Measurements from ENCODE around the gene WDTC1. TPM values are rescaled to one million over a fixed set of nuclear protein-coding genes. Genes with fewer than 3 reads are reported as not detected.

The WDTC1 gene
- total RNA-seq, 1 experiment from 2014 or later: 26.6 TPM

GRCh38 chr1:27357281-27358037 lies 123.0 kb downstream of the WDTC1 start:
- ChIA-PET CTCF (interaction anchor here (1.0 to 2.5 kb wide), 6 partner anchors 8 to 313 kb away, joined by 3 to 25 read pairs (median 5); partner anchors contain the start of genes MAP3K6 and SYTL1), POLR2A (interaction anchor here (1.5 kb wide), 1 partner anchor 9 kb away, joined by 3 read pairs; no protein-coding TSS in a partner anchor), RAD21 (ENCODE audit: low non-redundant PET in 1 of 2, low total read pairs in 2 of 2, uncharacterized antibody in 2 of 2, unreplicated experiment in 2 of 2) (interaction anchor here (0.6 to 1.5 kb wide), 5 partner anchors 11 to 38 kb away, joined by 3 to 5 read pairs (median 3); partner anchors contain the start of gene SYTL1 (in 1 of the 2))
- Histone ChIP-seq H3K79me2 (ENCODE audit: insufficient read depth, low read length) (no peaks in the 10 kb centered on the region), H2AFZ (ENCODE audit: low read depth, low read length, poor library complexity, severe bottlenecking) (no peak overlapping the region), H3K4me3 (replicated peaks in 1 of 2; ENCODE audit: low read depth in 1 of 2, low read length in 2 of 2) (no peak overlapping the region), H3K4me2 (ENCODE audit: low read length) (no peak overlapping the region), H3K9me3 (ENCODE audit: control insufficient read depth in 1 of 2, insufficient read depth in 1 of 2, low read depth in 1 of 2, low read length in 2 of 2) (no peaks in the 10 kb centered on the region), H4K20me1 (ENCODE audit: insufficient read depth) (no peaks in the 10 kb centered on the region), H3K27ac (ENCODE audit: low read depth, low read length) (peak overlapping the region; percentile 39; the same call in 1 of the 2 replicates), H3K9ac (ENCODE audit: low read length) (no peak overlapping the region), H3K9me2 (ENCODE audit: insufficient read depth) (no peaks in the 10 kb centered on the region), H3K27me3 (ENCODE audit: insufficient read depth, low read length) (no peaks in the 10 kb centered on the region), H3K36me3 (ENCODE audit: control insufficient read depth in 1 of 2, insufficient read depth in 2 of 2, low read length in 2 of 2) (peaks cover 0 to 7% of the 10 kb centered on the region in 2 experiments; a peak in 1 of 4 replicates), H3K4me1 (ENCODE audit: control insufficient read depth in 1 of 2, insufficient read depth in 2 of 2, low read length in 2 of 2) (peaks cover 7 to 11% of the 10 kb centered on the region in 2 experiments; a peak in 3 of 4 replicates)
- peak; percentile 87 for ATAC-seq
- no peak for DNase-seq (ENCODE audit: low read depth, low spot score)
- peak; percentile 80 to 94 (median 85) for TF ChIP-seq CTCF (IDR thresholded peaks at IDR 0.05 in 2 of 3, conservative IDR thresholded peaks at IDR 0.05 in 1 of 3; ENCODE audit: borderline replicate concordance in 1 of 3, insufficient read depth in 1 of 3, low read depth in 2 of 3, low read length in 2 of 3)
- no peak for TF ChIP-seq POLR2A (IDR thresholded peaks at IDR 0.05; ENCODE audit: borderline replicate concordance, extremely low read depth, insufficient read depth, insufficient read length)
- TF ChIP-seq ZFX (IDR thresholded peaks at IDR 0.05): peak; percentile 37; the same call in 1 of the 2 replicates
- BruUV-seq (replicated peaks): no TSS peak
- intact Hi-C loops (cut with micrococcal nuclease): loop anchor here (1.0 kb wide), 1 partner anchor 31 kb away; no protein-coding TSS in a partner anchor

Other genes with a start within 250 kb of the WDTC1 start
- 76.9 TPM for gene TRNP1, start 240.9 kb upstream of the WDTC1 start, total RNA-seq (2021; ENCODE audit: unreplicated experiment)
- 5.7 TPM for gene TENT5B, start 221.8 kb upstream of the WDTC1 start, total RNA-seq (2021; ENCODE audit: unreplicated experiment)
- gene SLC9A1, start 79.5 kb upstream of the WDTC1 start, total RNA-seq (2021; ENCODE audit: unreplicated experiment): 21.7 TPM
- gene TMEM222, start 87.5 kb downstream of the WDTC1 start, total RNA-seq (2021; ENCODE audit: unreplicated experiment): 32.8 TPM
- gene SYTL1, start 107.4 kb downstream of the WDTC1 start, total RNA-seq (2021; ENCODE audit: unreplicated experiment): 75.9 TPM
- 30.2 TPM for gene MAP3K6, start 132.3 kb downstream of the WDTC1 start, total RNA-seq (2021; ENCODE audit: unreplicated experiment)
- gene FCN3, start 140.2 kb downstream of the WDTC1 start, total RNA-seq (2021; ENCODE audit: unreplicated experiment): 1.2 TPM
- gene CD164L2, start 148.7 kb downstream of the WDTC1 start, total RNA-seq (2021; ENCODE audit: unreplicated experiment): 11.6 TPM
- 2.8 TPM for gene GPR3, start 158.0 kb downstream of the WDTC1 start, total RNA-seq (2021; ENCODE audit: unreplicated experiment)

All from HCT116 (cell line).